22Rv1 (cell line): Measurements from ENCODE around the gene BCL6.

Experiments
- H3K27ac ChIP-seq: fragments of 450-650 bp; 2 replicates; pipeline ENCODE4 v1.5.1; 2017
- ZFX ChIP-seq: fragments of 450-650 bp; IDR thresholded peaks from 2 replicates; pipeline ENCODE4 v1.6.1; 2017; ENCODE audit warnings: antibody characterized with exemption, borderline replicate concordance
- TF ChIP-seq, protein P1 (sequence below): fragments of 450-650 bp; IDR thresholded peaks from 2 replicates; pipeline ENCODE4 v1.5.1; 2017; ENCODE audit warnings: mild to moderate bottlenecking

Gene BCL6

DNA sequence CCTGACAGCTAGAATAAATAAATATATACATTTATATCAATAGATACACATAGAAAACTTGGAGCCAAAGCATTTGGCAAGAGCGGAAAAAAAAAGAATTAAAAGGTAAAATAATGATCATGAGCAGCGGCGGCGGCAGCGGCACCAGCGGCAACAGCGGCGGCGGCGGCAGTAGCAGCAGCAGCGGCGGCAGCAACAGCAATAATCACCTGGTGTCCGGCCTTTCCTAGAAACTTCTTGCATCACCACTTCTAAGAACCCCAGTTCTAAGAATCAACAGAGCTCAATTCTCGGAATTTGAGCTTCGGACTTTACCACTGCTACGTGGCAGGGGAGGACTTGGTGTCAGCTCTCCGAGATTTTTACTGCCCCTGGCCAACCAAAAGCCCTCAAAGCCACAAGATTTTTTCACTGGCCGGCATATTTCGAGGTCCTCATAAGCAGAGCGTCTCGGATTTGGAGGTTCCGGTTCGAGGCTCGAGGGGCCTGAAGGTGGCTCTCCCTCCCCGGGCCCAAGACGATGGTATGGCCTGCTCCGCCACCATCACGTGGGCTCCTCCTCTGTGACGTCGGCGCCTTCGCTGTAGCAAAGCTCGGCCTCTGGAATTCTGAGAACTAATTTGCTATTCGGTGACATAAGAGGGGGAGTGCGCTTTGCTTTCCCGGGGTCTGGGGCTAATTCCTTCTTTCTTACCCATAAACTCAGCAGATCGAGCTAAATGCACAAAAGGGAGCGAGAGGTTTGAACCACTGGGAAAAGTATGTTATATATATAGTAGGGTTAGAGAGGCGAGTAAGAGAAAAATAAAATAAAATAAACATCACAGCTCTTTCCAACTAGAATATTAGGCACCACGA is at the start of gene BCL6:
Gene BCL6, minus strand, starts transcription at position 268 of the 858 bp plus-strand sequence. CDS start 11,775 bp downstream, outside the sequence.
- peak within 1 kb of the TSS; percentile 97 for H3K27ac ChIP-seq
- no peak for TF ChIP-seq ZFX
- TF ChIP-seq, protein P1, sequence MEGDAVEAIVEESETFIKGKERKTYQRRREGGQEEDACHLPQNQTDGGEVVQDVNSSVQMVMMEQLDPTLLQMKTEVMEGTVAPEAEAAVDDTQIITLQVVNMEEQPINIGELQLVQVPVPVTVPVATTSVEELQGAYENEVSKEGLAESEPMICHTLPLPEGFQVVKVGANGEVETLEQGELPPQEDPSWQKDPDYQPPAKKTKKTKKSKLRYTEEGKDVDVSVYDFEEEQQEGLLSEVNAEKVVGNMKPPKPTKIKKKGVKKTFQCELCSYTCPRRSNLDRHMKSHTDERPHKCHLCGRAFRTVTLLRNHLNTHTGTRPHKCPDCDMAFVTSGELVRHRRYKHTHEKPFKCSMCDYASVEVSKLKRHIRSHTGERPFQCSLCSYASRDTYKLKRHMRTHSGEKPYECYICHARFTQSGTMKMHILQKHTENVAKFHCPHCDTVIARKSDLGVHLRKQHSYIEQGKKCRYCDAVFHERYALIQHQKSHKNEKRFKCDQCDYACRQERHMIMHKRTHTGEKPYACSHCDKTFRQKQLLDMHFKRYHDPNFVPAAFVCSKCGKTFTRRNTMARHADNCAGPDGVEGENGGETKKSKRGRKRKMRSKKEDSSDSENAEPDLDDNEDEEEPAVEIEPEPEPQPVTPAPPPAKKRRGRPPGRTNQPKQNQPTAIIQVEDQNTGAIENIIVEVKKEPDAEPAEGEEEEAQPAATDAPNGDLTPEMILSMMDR = 0 out of 2 replicates have a peak, but pooled peaks have one; percentile 10

DNA sequence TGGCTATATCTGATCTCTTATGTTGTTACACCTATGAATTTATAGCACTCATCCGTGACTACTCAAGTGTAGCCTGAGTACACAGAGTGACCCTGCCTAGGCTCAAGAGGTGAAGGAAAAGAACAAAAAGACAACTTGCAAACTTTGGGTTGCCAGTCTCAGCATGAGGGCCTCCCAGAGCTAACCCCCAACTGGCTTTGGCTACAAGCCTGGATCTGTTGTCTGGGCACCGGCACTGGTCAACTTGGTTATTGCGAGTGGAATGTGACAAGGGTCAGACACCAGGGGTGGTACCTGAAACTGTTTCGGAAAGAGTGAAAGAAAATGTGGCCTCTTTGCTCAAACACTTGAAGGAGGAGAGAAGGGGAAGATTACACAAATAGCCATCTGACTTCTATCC is 49.5 kb upstream of the BCL6 start:
- TF ChIP-seq ZFX = no peak
- TF ChIP-seq, protein P1 = no peak
- H3K27ac ChIP-seq = no peak overlapping the region

DNA sequence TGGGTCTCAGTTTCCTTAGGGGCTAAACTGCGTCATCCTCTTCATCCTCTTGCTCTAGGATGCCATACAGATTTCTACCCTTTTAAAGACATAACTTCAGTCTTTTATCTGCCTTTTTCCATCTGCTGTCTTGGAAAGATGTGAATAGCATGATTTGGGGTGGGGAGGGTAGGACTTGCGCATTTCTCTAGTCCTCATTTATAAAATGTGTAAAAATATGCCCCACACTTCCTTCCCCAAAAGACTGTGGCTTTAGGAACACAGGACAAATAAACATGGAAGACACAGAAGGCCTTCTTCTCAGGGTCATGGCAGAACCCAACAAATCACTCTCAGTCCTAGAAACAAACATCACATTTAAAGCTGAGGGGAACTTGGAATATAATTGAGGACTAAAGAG is 48.4 kb upstream of the BCL6 start:
- no peak overlapping the region for H3K27ac ChIP-seq
- TF ChIP-seq ZFX = no peak
- TF ChIP-seq, protein P1 = no peak

DNA sequence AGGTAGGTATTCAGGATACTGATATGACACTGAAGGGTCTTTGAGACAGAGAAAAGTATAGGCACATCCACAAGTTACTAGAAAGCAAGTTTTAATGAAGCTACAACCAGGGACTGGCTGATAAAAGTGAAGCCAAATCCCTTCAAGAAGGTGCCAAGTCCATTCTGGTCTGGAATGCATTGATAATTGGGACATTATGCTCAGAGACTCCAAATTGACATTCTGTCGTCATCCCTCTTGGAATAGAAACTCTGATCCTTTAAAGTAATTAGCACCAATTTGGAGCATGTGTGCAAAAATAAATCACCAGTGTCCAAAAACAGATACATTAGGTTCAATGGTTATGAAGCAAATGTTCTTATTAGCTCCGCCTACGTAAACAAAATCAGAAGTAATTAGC is 47.3 kb upstream of the BCL6 start:
- no peak overlapping the region for H3K27ac ChIP-seq
- TF ChIP-seq ZFX = no peak

DNA sequence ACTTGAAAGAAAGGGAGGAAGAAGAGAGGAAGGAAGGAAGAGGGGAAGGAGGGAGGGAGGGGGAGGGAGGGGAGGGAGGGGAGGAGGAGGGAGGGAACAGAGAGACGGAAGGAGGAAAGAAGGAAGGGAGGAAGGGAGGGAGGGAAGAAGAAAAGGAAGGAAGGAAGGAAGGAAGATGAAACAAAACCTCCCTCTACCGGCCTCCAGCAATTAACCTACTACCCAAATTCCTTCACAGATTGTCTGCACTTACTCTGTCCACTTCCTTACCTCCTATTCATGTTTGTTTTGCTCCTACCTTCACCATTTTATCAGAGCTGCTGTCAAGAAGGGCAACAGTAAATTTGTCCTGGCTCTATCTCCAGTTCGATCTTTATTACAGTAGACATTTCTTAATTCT is 44.6 kb upstream of the BCL6 start:
- no peak for TF ChIP-seq ZFX
- TF ChIP-seq, protein P1 = no peak
- H3K27ac ChIP-seq = no peak overlapping the region

DNA sequence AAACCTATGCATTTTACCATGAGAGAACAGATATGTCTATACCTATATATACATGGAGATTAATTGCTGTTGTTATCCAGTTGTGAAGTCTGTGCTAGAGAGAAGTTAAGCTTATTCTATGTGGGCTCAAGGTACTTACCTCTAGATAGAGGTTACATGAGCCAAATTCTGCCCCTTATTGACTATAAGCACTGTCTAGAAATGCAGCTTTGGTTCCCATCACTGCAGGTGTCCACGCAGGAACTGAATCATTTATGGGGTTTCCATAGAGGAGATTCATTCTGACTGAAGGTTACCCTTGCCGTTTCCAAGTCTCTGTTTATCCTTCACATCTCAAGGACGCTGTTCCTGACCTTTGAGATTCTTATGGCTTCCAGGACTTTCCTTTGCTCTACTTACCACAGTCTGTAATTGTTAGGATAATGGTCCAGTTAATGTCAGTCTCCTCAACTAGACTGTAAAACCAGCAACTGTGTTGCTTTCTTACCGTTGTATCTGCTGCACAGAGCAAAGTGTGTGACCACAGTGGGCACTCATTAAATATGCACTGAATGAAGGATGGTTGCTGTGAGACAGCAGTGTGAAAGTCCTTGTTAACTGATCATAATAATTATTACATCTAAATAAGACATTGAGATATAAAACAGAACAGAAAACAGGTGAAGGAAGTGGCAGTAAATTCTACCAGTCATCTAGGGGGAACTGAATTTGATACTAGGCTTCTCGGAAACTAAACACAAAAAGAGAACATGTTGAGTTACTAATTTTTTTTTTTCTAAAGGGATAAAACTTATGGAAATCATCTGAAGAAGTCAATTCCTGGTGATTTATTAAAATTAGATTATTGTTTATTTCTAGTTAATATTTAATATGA is 44.0 kb upstream of the BCL6 start:
- no peak for TF ChIP-seq ZFX
- TF ChIP-seq, protein P1 = no peak

DNA sequence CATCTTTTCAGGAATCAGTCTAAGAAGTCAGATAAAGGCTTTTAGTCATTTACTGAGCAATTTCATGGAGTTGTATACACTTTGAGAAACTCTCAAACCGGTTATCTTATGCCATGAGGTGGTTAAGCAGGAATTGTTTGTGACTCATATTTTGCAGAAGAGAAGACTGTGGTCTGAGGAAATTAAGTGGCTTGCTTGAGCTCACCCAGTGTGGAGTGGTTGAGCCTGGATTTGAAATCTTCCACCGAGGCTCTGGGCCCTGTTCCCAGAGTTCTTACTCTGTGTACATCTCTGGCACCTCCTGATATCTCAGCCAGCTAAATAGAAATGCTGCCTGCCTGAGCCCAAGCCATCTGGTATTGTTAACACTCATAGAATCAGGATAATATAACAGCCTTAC is 37.8 kb upstream of the BCL6 start:
- H3K27ac ChIP-seq = no peak overlapping the region
- TF ChIP-seq, protein P1 = no peak

More for the DNA sequence above, 44.0 kb upstream of the BCL6 start:
- H3K27ac ChIP-seq = no peak overlapping the region
